HepG2 (cell line): ENCODE data around the gene LRIG1. TPM values are rescaled to one million over a fixed set of nuclear protein-coding genes. Genes with fewer than 3 reads are reported as not detected.

Source experiments
- ATAC-seq: fragments of 200-7000 bp; cut with Tn5 transposase; 3 replicates; pipeline ENCODE4 v1.9.1; 2020; ENCODE audit warnings: mild to moderate bottlenecking, moderate library complexity
- BruUV-seq: library from RNA; stranded (reverse); fragments of 400-500 nt; replicated peaks from 2 replicates; lab custom pipeline; 2021; lab: Mats Ljungman, UMichigan
- CTCF ChIA-PET: fragments of 300-600 bp; formaldehyde crosslinking; extraction: SDS; loops from one replicate; lab custom pipeline; 2021; ENCODE audit warnings: low total read pairs, inconsistent platforms, low intra/inter-chr PET ratio; lab: Yijun Ruan, JAX
- POLR2A ChIA-PET: fragments of 350-600 bp; sonication (Branson Sonifier 250); formaldehyde crosslinking; loops from one replicate; lab custom pipeline; 2020; ENCODE audit warnings: antibody characterized with exemption, inconsistent platforms; lab: Yijun Ruan, JAX
- DNase-seq: peaks from one replicate; pipeline ENCODE4 v3.0.0-alpha.2; 2015; ENCODE audit warnings: low spot score
- FAIRE-seq: peaks from 3 replicates; lab custom pipeline; 2011; peaks lifted over from hg19 to GRCh38; lab: Jason Lieb, UNC
- H2AFZ ChIP-seq: one replicate; pipeline ENCODE4 v1.6.1; 2011; ENCODE audit warnings: low read length, inconsistent platforms
- H3K27ac ChIP-seq: fragments of 300-600 bp; 3 replicates; pipeline ENCODE4 v1.8.0; 2011; ENCODE audit warnings: mixed run types, mild to moderate bottlenecking, mixed read lengths, low read length, inconsistent platforms; ENCODE audit not compliant: insufficient read depth; ENCODE audit errors: extremely low read length
- H3K27me3 ChIP-seq, 2 experiments: fragments of 200-600 bp in 1 of 2; 2 replicates in 1 of 2; 3 replicates in 1 of 2; pipeline versions ENCODE4 v1.6.0 to v1.8.0; 2011; ENCODE audit warnings: low read length in 2 of 2, mild to moderate bottlenecking in 2 of 2, moderate library complexity in 2 of 2, inconsistent platforms in 1 of 2; ENCODE audit not compliant: insufficient read depth in 2 of 2, control insufficient read depth in 1 of 2
- H3K36me3 ChIP-seq, 2 experiments: fragments of 200-600 bp in 1 of 2; replicated peaks in 1 of 2; 2 replicates in 1 of 2; 3 replicates in 1 of 2; pipeline versions ENCODE4 v1.5.1 to v1.8.0; 2011; ENCODE audit warnings: low read length in 2 of 2, inconsistent platforms in 1 of 2; ENCODE audit not compliant: insufficient read depth in 2 of 2, control insufficient read depth in 1 of 2
- H3K4me1 ChIP-seq: 2 replicates; pipeline ENCODE4 v1.5.1; 2012; ENCODE audit warnings: low read length, inconsistent platforms; ENCODE audit not compliant: insufficient read depth
- H3K4me2 ChIP-seq: 2 replicates; pipeline ENCODE4 v1.6.0; 2011; ENCODE audit warnings: low read depth, low read length, inconsistent platforms
- H3K4me3 ChIP-seq, 3 experiments: fragments of 200-600 bp in 1 of 3; sonication (generic), shearing (Covaris generic) in 1 of 3; replicated peaks in 1 of 3; 2 replicates each; pipeline ENCODE4 v1.5.1; 2011 to 2016; ENCODE audit warnings: low read length in 3 of 3, inconsistent platforms in 2 of 3, low read depth in 2 of 3, mild to moderate bottlenecking in 2 of 3, control low read depth in 1 of 3, mixed read lengths in 1 of 3; ENCODE audit not compliant: insufficient read depth in 1 of 3
- H3K79me2 ChIP-seq: one replicate; pipeline ENCODE4 v1.6.1; 2011; ENCODE audit warnings: low read length, inconsistent platforms; ENCODE audit not compliant: insufficient read depth
- H3K9ac ChIP-seq: 2 replicates; pipeline ENCODE4 v1.6.0; 2011; ENCODE audit warnings: mild to moderate bottlenecking, low read depth, low read length, inconsistent platforms; ENCODE audit not compliant: insufficient read depth
- H3K9me3 ChIP-seq: 2 replicates; pipeline ENCODE4 v1.5.1; 2012; ENCODE audit warnings: mild to moderate bottlenecking, low read length
- H4K20me1 ChIP-seq: 2 replicates; pipeline ENCODE4 v1.6.0; 2011; ENCODE audit warnings: inconsistent platforms, mild to moderate bottlenecking, low read length, moderate library complexity; ENCODE audit not compliant: insufficient read depth
- BRCA1 ChIP-seq: sonication (generic); formaldehyde crosslinking; IDR thresholded peaks from 2 replicates; pipeline ENCODE4 v1.4.0; 2020; ENCODE audit warnings: missing genetic modification reagents
- GMEB2 ChIP-seq: IDR thresholded peaks from 2 replicates; pipeline ENCODE4 v1.6.1; 2016; ENCODE audit warnings: missing biosample characterization, missing genetic modification reagents, low read depth
- ZMYM3 ChIP-seq: sonication (generic); formaldehyde crosslinking; IDR thresholded peaks from 2 replicates; pipeline ENCODE4 v1.5.1; 2020; ENCODE audit warnings: mild to moderate bottlenecking, missing genetic modification reagents
- WGBS: methylation state at CpG from one replicate; pipeline ENCODE4 v1.1.6; 2017; ENCODE audit warnings: low lambda C conversion rate; 5-methylcytosine and 5-hydroxymethylcytosine counted together
- in situ Hi-C: cut with HindIII; loops from 2 replicates; pipeline ENCODE4 v1.10.0; 2017; ENCODE audit warnings: low pct_unique_long_range_greater_than_20kb; ENCODE audit not compliant: extremely low pct_ligation_motif_present
- intact Hi-C: fragments of 100-400 bp; cut with micrococcal nuclease; formaldehyde crosslinking; loops from one replicate; pipeline ENCODE4 v1.10.0; 2022; ENCODE audit not compliant: unreplicated experiment
- polyA plus RNA-seq, 8 experiments: library from polyadenylated mRNA; depleted of rRNA in 3 of 8; stranded (reverse) in 7 of 8; unstranded in 1 of 8; fragments of >200 nt; fragmentation: Illumina TruSeq in 4 of 8; extraction: Trizol in 4 of 8; gene quantifications; 2 replicates each; pipeline versions ENCODE4 v1.2.1 to v1.2.3, GENCODE V29; 2011 to 2016; ENCODE audit warnings: low read depth in 4 of 8, missing spikeins in 1 of 8, mixed read lengths in 1 of 8; ENCODE audit not compliant: insufficient read depth in 1 of 8
- total RNA-seq, 5 experiments: library from RNA; depleted of rRNA; stranded (reverse); fragments of >200 nt; fragmentation: Illumina TruSeq; extraction: Trizol; gene quantifications; 2 replicates each; pipeline ENCODE4 v1.2.3, GENCODE V29; 2016; ENCODE audit warnings: low read depth in 1 of 5

The LRIG1 gene
- total and polyA plus RNA-seq, 2 of the 13 experiments (the other 11 are each of a cell fraction or from before 2014, with no cell fraction given), result 17.8 to 24.8 TPM

- H3K9ac ChIP-seq, result no peak overlapping the region
- H3K4me2 ChIP-seq, result no peak overlapping the region
- H3K9me3 ChIP-seq, result no peaks in the 10 kb centered on the region
- in situ Hi-C loops (no loop called here), intact Hi-C loops (no loop called here)
- H3K27ac ChIP-seq, result no peak overlapping the region
- DNase-seq, result no peak
- ATAC-seq, result no peak
- no TSS peak for BruUV-seq
- no peak for TF ChIP-seq GMEB2 (CRISPR knock-in tag)
- TF ChIP-seq, all 625 proteins: peak for 0
- H3K36me3 ChIP-seq, result no peaks in the 10 kb centered on the region
- H4K20me1 ChIP-seq, result no peaks in the 10 kb centered on the region
- no peak for FAIRE-seq
- H3K4me1 ChIP-seq, result peaks cover 11% of the 10 kb centered on the region
- H3K79me2 ChIP-seq, result no peaks in the 10 kb centered on the region
- no peak overlapping the region for H2AFZ ChIP-seq
- no peak overlapping the region for H3K4me3 ChIP-seq
- 96% methylated on average over 6 of the region's 6 CpGs for WGBS
- ChIA-PET CTCF (no interaction called here), POLR2A (no interaction called here)
- no peaks in the 10 kb centered on the region for H3K27me3 ChIP-seq
Observed at GRCh38 chr3:66363148-66363547, 137.7 kb downstream of the LRIG1 start.

GRCh38 chr3:66362541-66362941, 138.3 kb downstream of the LRIG1 start:
- no peaks in the 10 kb centered on the region for H3K9me3 ChIP-seq
- BruUV-seq, result no TSS peak
- H3K4me2 ChIP-seq, result no peak overlapping the region
- ChIA-PET CTCF (no interaction called here), POLR2A (no interaction called here)
- intact Hi-C loops (no loop called here), in situ Hi-C loops (no loop called here)
- H3K4me3 ChIP-seq, result no peak overlapping the region
- H3K79me2 ChIP-seq, result no peaks in the 10 kb centered on the region
- no peak overlapping the region for H3K27ac ChIP-seq
- H3K4me1 ChIP-seq, result peaks cover 7% of the 10 kb centered on the region
- H2AFZ ChIP-seq, result no peak overlapping the region
- ATAC-seq (no peak), FAIRE-seq (no peak), DNase-seq (no peak)
- H3K9ac ChIP-seq, result no peak overlapping the region
- H4K20me1 ChIP-seq, result no peaks in the 10 kb centered on the region
- H3K36me3 ChIP-seq, result no peaks in the 10 kb centered on the region
- TF ChIP-seq ZMYM3 (CRISPR knock-in tag) (no peak), BRCA1 (CRISPR knock-in tag) (no peak)
- H3K27me3 ChIP-seq, result no peaks in the 10 kb centered on the region
- WGBS, result 100% methylated on average over 3 of the region's 3 CpGs
